Effector memory CD4-positive, alpha-beta T cell (primary cell): Measurements from ENCODE around the gene FTSJ3.
A peak's percentile ranks its signal among the peaks of the same experiment; 100 is the strongest.

ENCODE experiments used
- DNase-seq, 3 donors: peaks; one replicate each; pipeline ENCODE4 v3.0.0-alpha.2; 2020
- H3K27ac ChIP-seq: 2 replicates; pipeline ENCODE4 v1.7.0; 2013; ENCODE audit warnings: mild to moderate bottlenecking, low read length, moderate library complexity; ENCODE audit not compliant: insufficient read depth, poor library complexity, severe bottlenecking
- H3K27me3 ChIP-seq: replicated peaks from 2 replicates; pipeline ENCODE4 v1.7.0; 2013; ENCODE audit warnings: mild to moderate bottlenecking, low read length; ENCODE audit not compliant: insufficient read depth, control insufficient read depth, poor library complexity, severe bottlenecking
- H3K36me3 ChIP-seq: 2 replicates; pipeline ENCODE4 v1.7.0; 2013; ENCODE audit warnings: mild to moderate bottlenecking, low read length, moderate library complexity; ENCODE audit not compliant: control insufficient read depth, insufficient read depth
- H3K4me1 ChIP-seq: 2 replicates; pipeline ENCODE4 v1.7.0; 2013; ENCODE audit warnings: low read length, mild to moderate bottlenecking; ENCODE audit not compliant: control insufficient read depth, insufficient read depth, poor library complexity, severe bottlenecking
- H3K4me3 ChIP-seq: 2 replicates; pipeline ENCODE4 v1.7.0; 2013; ENCODE audit warnings: low read length, low read depth, mild to moderate bottlenecking; ENCODE audit not compliant: insufficient read depth, poor library complexity, severe bottlenecking
- H3K9me3 ChIP-seq: 2 replicates; pipeline ENCODE4 v1.7.0; 2013; ENCODE audit warnings: mild to moderate bottlenecking, low read length, moderate library complexity; ENCODE audit not compliant: control insufficient read depth

Gene FTSJ3

GRCh38 chr17:63835167-63835720 is 7.8 kb upstream of the FTSJ3 start:
- peaks cover 35% of the 10 kb centered on the region for H3K4me1 ChIP-seq
- H3K27me3 ChIP-seq: no peaks in the 10 kb centered on the region
- no peak overlapping the region for H3K27ac ChIP-seq
- DNase-seq: no peak
- peaks cover 71% of the 10 kb centered on the region for H3K36me3 ChIP-seq
- no peak overlapping the region for H3K4me3 ChIP-seq
- H3K9me3 ChIP-seq: no peaks in the 10 kb centered on the region

- Histone ChIP-seq H3K27ac (peak overlapping the region; percentile 3), H3K4me1 (peaks cover 34% of the 10 kb centered on the region), H3K4me3 (no peak overlapping the region), H3K27me3 (no peaks in the 10 kb centered on the region), H3K36me3 (peaks cover 78% of the 10 kb centered on the region), H3K9me3 (no peaks in the 10 kb centered on the region)
- DNase-seq: peak; percentile 36 to 55 (median 44)
Observed at GRCh38 chr17:63834431-63835166, 7.1 kb upstream of the FTSJ3 start.

- Histone ChIP-seq H3K36me3 (peaks cover 83% of the 10 kb centered on the region), H3K4me3 (no peak overlapping the region), H3K9me3 (no peaks in the 10 kb centered on the region), H3K4me1 (peaks cover 30% of the 10 kb centered on the region), H3K27me3 (no peaks in the 10 kb centered on the region), H3K27ac (no peak overlapping the region)
- no peak for DNase-seq
Observed at GRCh38 chr17:63833741-63834373, 6.4 kb upstream of the FTSJ3 start.

GRCh38 chr17:63833026-63833740 is 5.7 kb upstream of the FTSJ3 start:
- H3K36me3 ChIP-seq: peaks cover 83% of the 10 kb centered on the region
- H3K27me3 ChIP-seq: no peaks in the 10 kb centered on the region
- H3K4me3 ChIP-seq: no peak overlapping the region
- no peak overlapping the region for H3K27ac ChIP-seq
- DNase-seq: no peak
- H3K9me3 ChIP-seq: no peaks in the 10 kb centered on the region
- H3K4me1 ChIP-seq: peaks cover 32% of the 10 kb centered on the region

GRCh38 chr17:63832455-63832854 is 5.0 kb upstream of the FTSJ3 start:
- Histone ChIP-seq H3K36me3 (peaks cover 83% of the 10 kb centered on the region), H3K9me3 (no peaks in the 10 kb centered on the region), H3K4me1 (peaks cover 35% of the 10 kb centered on the region), H3K27me3 (no peaks in the 10 kb centered on the region), H3K27ac (no peak overlapping the region), H3K4me3 (no peak overlapping the region)
- DNase-seq: no peak

GRCh38 chr17:63832014-63832413 is 4.6 kb upstream of the FTSJ3 start:
- peaks cover 35% of the 10 kb centered on the region for H3K4me1 ChIP-seq
- no peak overlapping the region for H3K27ac ChIP-seq
- no peak for DNase-seq
- peaks cover 78% of the 10 kb centered on the region for H3K36me3 ChIP-seq
- no peak overlapping the region for H3K4me3 ChIP-seq
- H3K27me3 ChIP-seq: no peaks in the 10 kb centered on the region
- no peaks in the 10 kb centered on the region for H3K9me3 ChIP-seq

- no peaks in the 10 kb centered on the region for H3K27me3 ChIP-seq
- H3K4me3 ChIP-seq: no peak overlapping the region
- DNase-seq: no peak
- no peaks in the 10 kb centered on the region for H3K9me3 ChIP-seq
- peaks cover 73% of the 10 kb centered on the region for H3K36me3 ChIP-seq
- H3K4me1 ChIP-seq: peaks cover 35% of the 10 kb centered on the region
- no peak overlapping the region for H3K27ac ChIP-seq
Observed at GRCh38 chr17:63831505-63831904, 4.0 kb upstream of the FTSJ3 start.

- H3K36me3 ChIP-seq: peaks cover 68% of the 10 kb centered on the region
- no peak overlapping the region for H3K27ac ChIP-seq
- no peaks in the 10 kb centered on the region for H3K27me3 ChIP-seq
Observed at GRCh38 chr17:63830904-63831491, 3.5 kb upstream of the FTSJ3 start.

GRCh38 chr17:63830278-63830677 is 2.8 kb upstream of the FTSJ3 start:
- DNase-seq: no peak
- Histone ChIP-seq H3K27ac (no peak overlapping the region), H3K9me3 (no peaks in the 10 kb centered on the region), H3K4me1 (peaks cover 42% of the 10 kb centered on the region), H3K36me3 (peaks cover 65% of the 10 kb centered on the region), H3K27me3 (no peaks in the 10 kb centered on the region), H3K4me3 (no peak overlapping the region)

More at GRCh38 chr17:63830904-63831491, 3.5 kb upstream of the FTSJ3 start:
- Histone ChIP-seq H3K4me3 (no peak overlapping the region), H3K9me3 (no peaks in the 10 kb centered on the region), H3K4me1 (peaks cover 39% of the 10 kb centered on the region)
- DNase-seq: no peak
